Measurements from ENCODE around the gene C1QL1.

C1QL1 gene

GRCh38 chr17:44928950-44929720, 39.0 kb downstream of the C1QL1 start:
- no peaks in the 10 kb centered on the region for H3K27me3 ChIP-seq (replicated peaks; ENCODE audit: control insufficient read depth, insufficient read depth, low read length)
- H3K4me3 ChIP-seq (replicated peaks; ENCODE audit: low read depth, low read length) = no peak overlapping the region
- peaks cover 41% of the 10 kb centered on the region for H3K36me3 ChIP-seq (ENCODE audit: control insufficient read depth, insufficient read depth, low read length)
- no peak for TF ChIP-seq CTCF (IDR thresholded peaks at IDR 0.05; ENCODE audit: insufficient read depth, low read length, poor library complexity, severe bottlenecking)
- no peak for DNase-seq (ENCODE audit: extremely low read depth, insufficient read length)

GRCh38 chr17:44928136-44928535, 40.0 kb downstream of the C1QL1 start:
- DNase-seq (ENCODE audit: extremely low read depth, insufficient read length) = no peak
- Histone ChIP-seq H3K27me3 (replicated peaks; ENCODE audit: control insufficient read depth, insufficient read depth, low read length) (no peaks in the 10 kb centered on the region), H3K4me3 (replicated peaks; ENCODE audit: low read depth, low read length) (no peak overlapping the region), H3K36me3 (ENCODE audit: control insufficient read depth, insufficient read depth, low read length) (peaks cover 36% of the 10 kb centered on the region)
- no peak for TF ChIP-seq CTCF (IDR thresholded peaks at IDR 0.05; ENCODE audit: insufficient read depth, low read length, poor library complexity, severe bottlenecking)

GRCh38 chr17:44927696-44928095, 40.4 kb downstream of the C1QL1 start:
- TF ChIP-seq CTCF (IDR thresholded peaks at IDR 0.05; ENCODE audit: insufficient read depth, low read length, poor library complexity, severe bottlenecking) = no peak
- H3K4me3 ChIP-seq (replicated peaks; ENCODE audit: low read depth, low read length) = no peak overlapping the region
- peaks cover 36% of the 10 kb centered on the region for H3K36me3 ChIP-seq (ENCODE audit: control insufficient read depth, insufficient read depth, low read length)
- no peaks in the 10 kb centered on the region for H3K27me3 ChIP-seq (replicated peaks; ENCODE audit: control insufficient read depth, insufficient read depth, low read length)
- DNase-seq (ENCODE audit: extremely low read depth, insufficient read length) = no peak

GRCh38 chr17:44926821-44927525, 41.1 kb downstream of the C1QL1 start:
- no peaks in the 10 kb centered on the region for H3K27me3 ChIP-seq (replicated peaks; ENCODE audit: control insufficient read depth, insufficient read depth, low read length)
- H3K4me3 ChIP-seq (replicated peaks; ENCODE audit: low read depth, low read length) = no peak overlapping the region
- no peak for DNase-seq (ENCODE audit: extremely low read depth, insufficient read length)
- no peak for TF ChIP-seq CTCF (IDR thresholded peaks at IDR 0.05; ENCODE audit: insufficient read depth, low read length, poor library complexity, severe bottlenecking)
- peaks cover 30% of the 10 kb centered on the region for H3K36me3 ChIP-seq (ENCODE audit: control insufficient read depth, insufficient read depth, low read length)

GRCh38 chr17:44925731-44926697, 42.1 kb downstream of the C1QL1 start:
- no peaks in the 10 kb centered on the region for H3K27me3 ChIP-seq (replicated peaks; ENCODE audit: control insufficient read depth, insufficient read depth, low read length)
- TF ChIP-seq CTCF (IDR thresholded peaks at IDR 0.05; ENCODE audit: insufficient read depth, low read length, poor library complexity, severe bottlenecking) = no peak
- no peak overlapping the region for H3K4me3 ChIP-seq (replicated peaks; ENCODE audit: low read depth, low read length)
- peaks cover 23% of the 10 kb centered on the region for H3K36me3 ChIP-seq (ENCODE audit: control insufficient read depth, insufficient read depth, low read length)
- DNase-seq (ENCODE audit: extremely low read depth, insufficient read length) = no peak

Measured in GM06990 (cell line).